Keratinocyte (primary cell): ENCODE measurements around the gene PCA3. TPM values are rescaled to one million over a fixed set of nuclear protein-coding genes. Genes with fewer than 3 reads are reported as not detected.

ENCODE experiments used
- DNase-seq: peaks from one replicate; pipeline ENCODE4 v3.0.0-alpha.2; 2011; ENCODE audit warnings: low read depth, missing footprints, low spot score
- FAIRE-seq: peaks from 2 replicates; lab custom pipeline; 2011; peaks lifted over from hg19 to GRCh38; lab: Jason Lieb, UNC
- H2AFZ ChIP-seq: 2 replicates; pipeline ENCODE4 v1.6.0; 2012; ENCODE audit warnings: low read length, control low read depth, inconsistent platforms; ENCODE audit not compliant: control insufficient read depth
- H3K27ac ChIP-seq: 2 replicates; pipeline ENCODE4 v1.5.1; 2011; ENCODE audit warnings: low read length; ENCODE audit not compliant: control insufficient read depth, insufficient read depth
- H3K27me3 ChIP-seq: 3 replicates; pipeline ENCODE4 v1.6.0; 2011; ENCODE audit warnings: low read length; ENCODE audit not compliant: control insufficient read depth, insufficient read depth; ENCODE audit errors: extremely low read depth
- H3K36me3 ChIP-seq, 2 experiments: 2 replicates in 1 of 2; 3 replicates in 1 of 2; pipeline ENCODE4 v1.5.1; 2011; ENCODE audit warnings: low read length in 2 of 2, mild to moderate bottlenecking in 1 of 2; ENCODE audit not compliant: control insufficient read depth in 2 of 2, insufficient read depth in 2 of 2; ENCODE audit errors: extremely low read depth in 1 of 2
- H3K4me1 ChIP-seq: 3 replicates; pipeline ENCODE4 v1.5.1; 2011; ENCODE audit warnings: low read length; ENCODE audit not compliant: control insufficient read depth, insufficient read depth; ENCODE audit errors: extremely low read depth
- H3K4me2 ChIP-seq: 3 replicates; pipeline ENCODE4 v1.6.0; 2011; ENCODE audit warnings: low read depth, low read length; ENCODE audit not compliant: control insufficient read depth, insufficient read depth; ENCODE audit errors: extremely low read depth
- H3K4me3 ChIP-seq, 3 experiments: fragments of 200-600 bp in 1 of 3; sonication (generic) in 1 of 3; 2 replicates in 2 of 3; 3 replicates in 1 of 3; pipeline ENCODE4 v1.5.1; 2011 to 2016; ENCODE audit warnings: low read length in 3 of 3, mild to moderate bottlenecking in 3 of 3, control low read depth in 2 of 3, inconsistent platforms in 1 of 3, low read depth in 1 of 3, mixed read lengths in 1 of 3, mixed run types in 1 of 3, moderate library complexity in 1 of 3; ENCODE audit not compliant: control insufficient read depth in 2 of 3, insufficient read depth in 2 of 3; ENCODE audit errors: extremely low read depth in 1 of 3
- H3K79me2 ChIP-seq: 2 replicates; pipeline ENCODE4 v1.6.0; 2012; ENCODE audit warnings: low read length; ENCODE audit not compliant: control insufficient read depth, insufficient read depth
- H3K9ac ChIP-seq: 3 replicates; pipeline ENCODE4 v1.6.0; 2011; ENCODE audit warnings: low read length; ENCODE audit not compliant: control insufficient read depth, insufficient read depth; ENCODE audit errors: extremely low read depth
- H3K9me1 ChIP-seq: 3 replicates; pipeline ENCODE4 v1.6.0; 2011; ENCODE audit warnings: low read length; ENCODE audit not compliant: control insufficient read depth, insufficient read depth; ENCODE audit errors: extremely low read depth
- H3K9me3 ChIP-seq: 2 replicates; pipeline ENCODE4 v1.5.1; 2012; ENCODE audit warnings: low read depth, low read length; ENCODE audit not compliant: control insufficient read depth
- H4K20me1 ChIP-seq: 3 replicates; pipeline ENCODE4 v1.6.0; 2011; ENCODE audit warnings: low read length; ENCODE audit not compliant: control insufficient read depth, insufficient read depth; ENCODE audit errors: extremely low read depth
- EZH2 ChIP-seq: IDR thresholded peaks from one replicate; pipeline ENCODE4 v1.6.1; 2012; ENCODE audit warnings: inconsistent platforms, mild to moderate bottlenecking, low read length, moderate library complexity
- dilution Hi-C: fragments of 300-500 bp; cut with MboI; formaldehyde crosslinking; loops from one replicate; pipeline ENCODE4 v1.7.0; 2020; ENCODE audit warnings: low sequenced_read_pairs; ENCODE audit not compliant: extremely low pct_ligation_motif_present
- polyA plus RNA-seq, 5 experiments: library from polyadenylated mRNA; depleted of rRNA in 3 of 5; stranded (reverse) in 3 of 5; stranded (forward) in 1 of 5; unstranded in 1 of 5; fragments of >200 nt; gene quantifications; 1 replicate in 1 of 5; 2 replicates in 3 of 5; 3 replicates in 1 of 5; pipeline versions ENCODE4 v1.2.1 to v1.2.3, GENCODE V29; 2011 to 2012; ENCODE audit warnings: missing spikeins in 2 of 5, low read depth in 1 of 5, low replicate concordance in 1 of 5
- TF ChIP-seq, protein P1 (sequence below), 3 experiments: IDR thresholded peaks in 1 of 3; conservative IDR thresholded peaks in 1 of 3; optimal IDR thresholded peaks in 1 of 3; 2 replicates in 2 of 3; 3 replicates in 1 of 3; pipeline versions ENCODE3 to v1.5.1; 2011; ENCODE audit warnings: low read length in 3 of 3, mild to moderate bottlenecking in 3 of 3, moderate library complexity in 2 of 3, control low read depth in 1 of 3, inconsistent platforms in 1 of 3; ENCODE audit not compliant: insufficient read depth in 2 of 3; ENCODE audit errors: extremely low read depth in 1 of 3

The PCA3 gene
- polyA plus RNA-seq, 1 donor (not counting 4 experiments of a cell fraction or from before 2014, with no cell fraction given) = not detected

GRCh38 chr9:76761448-76761847 is 2.8 kb upstream of the PCA3 start:
- H3K4me1 ChIP-seq = no peaks in the 10 kb centered on the region
- dilution Hi-C loops = no loop called here
- H3K9ac ChIP-seq = no peak overlapping the region
- no peaks in the 10 kb centered on the region for H3K79me2 ChIP-seq
- no peak overlapping the region for H3K27ac ChIP-seq
- H3K27me3 ChIP-seq = no peaks in the 10 kb centered on the region
- TF ChIP-seq EZH2 = no peak
- TF ChIP-seq, protein P1, sequence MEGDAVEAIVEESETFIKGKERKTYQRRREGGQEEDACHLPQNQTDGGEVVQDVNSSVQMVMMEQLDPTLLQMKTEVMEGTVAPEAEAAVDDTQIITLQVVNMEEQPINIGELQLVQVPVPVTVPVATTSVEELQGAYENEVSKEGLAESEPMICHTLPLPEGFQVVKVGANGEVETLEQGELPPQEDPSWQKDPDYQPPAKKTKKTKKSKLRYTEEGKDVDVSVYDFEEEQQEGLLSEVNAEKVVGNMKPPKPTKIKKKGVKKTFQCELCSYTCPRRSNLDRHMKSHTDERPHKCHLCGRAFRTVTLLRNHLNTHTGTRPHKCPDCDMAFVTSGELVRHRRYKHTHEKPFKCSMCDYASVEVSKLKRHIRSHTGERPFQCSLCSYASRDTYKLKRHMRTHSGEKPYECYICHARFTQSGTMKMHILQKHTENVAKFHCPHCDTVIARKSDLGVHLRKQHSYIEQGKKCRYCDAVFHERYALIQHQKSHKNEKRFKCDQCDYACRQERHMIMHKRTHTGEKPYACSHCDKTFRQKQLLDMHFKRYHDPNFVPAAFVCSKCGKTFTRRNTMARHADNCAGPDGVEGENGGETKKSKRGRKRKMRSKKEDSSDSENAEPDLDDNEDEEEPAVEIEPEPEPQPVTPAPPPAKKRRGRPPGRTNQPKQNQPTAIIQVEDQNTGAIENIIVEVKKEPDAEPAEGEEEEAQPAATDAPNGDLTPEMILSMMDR (optimal IDR thresholded peaks at IDR 0.05 in 1 of 3, IDR thresholded peaks at IDR 0.05 in 1 of 3, conservative IDR thresholded peaks at IDR 0.05 in 1 of 3; ENCODE audit: extremely low read depth in 1 of 3, insufficient read depth in 2 of 3, low read length in 3 of 3) = peak in 2 of 3 experiments; percentile 10 to 20
- no peaks in the 10 kb centered on the region for H3K9me1 ChIP-seq
- no peaks in the 10 kb centered on the region for H4K20me1 ChIP-seq
- DNase-seq (no peak), FAIRE-seq (no peak)
- no peaks in the 10 kb centered on the region for H3K36me3 ChIP-seq
- no peak overlapping the region for H3K4me3 ChIP-seq
- H2AFZ ChIP-seq = no peak overlapping the region
- H3K4me2 ChIP-seq = no peak overlapping the region
- H3K9me3 ChIP-seq = no peaks in the 10 kb centered on the region

DNA sequence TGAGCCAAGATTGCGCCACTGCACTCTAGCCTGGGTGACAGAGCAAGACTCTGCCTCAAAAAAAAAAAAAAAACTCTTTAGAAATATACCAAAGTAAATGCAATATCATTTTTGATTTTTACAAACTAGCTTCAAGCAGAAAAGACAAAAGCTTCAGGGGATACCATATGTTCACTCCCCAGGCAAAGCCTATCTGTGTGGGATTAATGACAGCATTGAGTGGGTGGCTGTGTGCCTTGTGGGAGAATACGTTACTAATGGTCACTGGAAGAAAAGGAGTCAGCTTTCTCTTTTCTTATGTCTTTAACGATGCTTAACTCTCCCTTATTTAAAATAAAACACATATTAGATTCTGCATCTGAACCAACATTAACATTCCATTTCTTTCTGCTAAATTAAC is 1.9 kb downstream of the PCA3 start:
- Histone ChIP-seq H3K27ac (no peak overlapping the region), H3K36me3 (no peaks in the 10 kb centered on the region), H3K9ac (no peak overlapping the region), H3K9me3 (no peaks in the 10 kb centered on the region), H3K4me2 (no peak overlapping the region), H3K4me3 (no peak overlapping the region), H4K20me1 (no peaks in the 10 kb centered on the region), H2AFZ (no peak overlapping the region), H3K27me3 (no peaks in the 10 kb centered on the region), H3K4me1 (no peaks in the 10 kb centered on the region), H3K9me1 (no peaks in the 10 kb centered on the region), H3K79me2 (no peaks in the 10 kb centered on the region)
- dilution Hi-C loops = no loop called here
- FAIRE-seq (no peak), DNase-seq (no peak)
- no peak for TF ChIP-seq EZH2
- TF ChIP-seq, protein P1 (optimal IDR thresholded peaks at IDR 0.05 in 1 of 3, IDR thresholded peaks at IDR 0.05 in 1 of 3, conservative IDR thresholded peaks at IDR 0.05 in 1 of 3; ENCODE audit: extremely low read depth in 1 of 3, insufficient read depth in 2 of 3, low read length in 3 of 3) = no peak
